NCI-H2171 treated with DMSO at 0.1 percent for 48 hours (cell line): Measurements from ENCODE around the gene MDM1.

Experiments
- DNase-seq: peaks from one replicate; lab custom pipeline; 2025; lab: John Stamatoyannopoulos, UW

The MDM1 gene

GRCh38 chr12:68331869-68332727 is at the start of gene MDM1:
MDM1 (minus strand) TSS chr12:68332362; CDS start chr12:68332245, 117 bp downstream.
- peak; percentile 98 for DNase-seq

GRCh38 chr12:68381476-68382219 is 49.5 kb upstream of the MDM1 start:
- no peak for DNase-seq

GRCh38 chr12:68378872-68379606 is 46.9 kb upstream of the MDM1 start:
- DNase-seq = no peak

GRCh38 chr12:68377881-68378280 is 45.7 kb upstream of the MDM1 start:
- DNase-seq = no peak

- DNase-seq = no peak
Observed at GRCh38 chr12:68376901-68377300, 44.7 kb upstream of the MDM1 start.

GRCh38 chr12:68375756-68376695 is 43.9 kb upstream of the MDM1 start:
- peak; percentile 90 for DNase-seq

- DNase-seq = peak; percentile 75
Observed at GRCh38 chr12:68374307-68374982, 42.3 kb upstream of the MDM1 start.

- DNase-seq = no peak
Observed at GRCh38 chr12:68370667-68371066, 38.5 kb upstream of the MDM1 start.

GRCh38 chr12:68370006-68370590 is 37.9 kb upstream of the MDM1 start:
- peak; percentile 88 for DNase-seq

- DNase-seq = no peak
Observed at GRCh38 chr12:68368327-68368726, 36.2 kb upstream of the MDM1 start.

GRCh38 chr12:68367903-68368302 is 35.7 kb upstream of the MDM1 start:
- no peak for DNase-seq

GRCh38 chr12:68367116-68367515 is 35.0 kb upstream of the MDM1 start:
- no peak for DNase-seq

- DNase-seq = no peak
Observed at GRCh38 chr12:68364893-68365725, 32.9 kb upstream of the MDM1 start.

- no peak for DNase-seq
Observed at GRCh38 chr12:68364328-68364727, 32.2 kb upstream of the MDM1 start.

GRCh38 chr12:68361953-68362352 is 29.8 kb upstream of the MDM1 start:
- DNase-seq = no peak

GRCh38 chr12:68359674-68360073 is 27.5 kb upstream of the MDM1 start:
- DNase-seq = no peak

GRCh38 chr12:68358532-68359485 is 26.6 kb upstream of the MDM1 start:
- DNase-seq = peak; percentile 39

- DNase-seq = no peak
Observed at GRCh38 chr12:68356986-68357385, 24.8 kb upstream of the MDM1 start.
